Lower leg skin (tissue), 4 donors: ENCODE data around the gene CIB4. TPM values are rescaled to one million over a fixed set of nuclear protein-coding genes. Genes with fewer than 3 reads are reported as not detected.

Experiments used
- DNase-seq, 2 donors: peaks; one replicate each; pipeline ENCODE4 v3.0.0-alpha.2; 2019; ENCODE audit warnings: low spot score in 2 of 2
- H3K4me3 ChIP-seq: fragments of 200-600 bp; sonication (generic); 2 replicates; pipeline ENCODE4 v1.5.1; 2017; ENCODE audit warnings: mild to moderate bottlenecking, low read depth; ENCODE audit not compliant: poor library complexity, severe bottlenecking
- POLR2A ChIP-seq, 2 donors: fragments of 450-650 bp; IDR thresholded peaks; one replicate each; pipeline ENCODE4 v1.6.1; 2016 to 2017; ENCODE audit warnings: antibody characterized with exemption in 2 of 2, mild to moderate bottlenecking in 1 of 2, moderate library complexity in 1 of 2
- WGBS, 2 donors: methylation state at CpG; one replicate each; pipeline ENCODE4 v1.1.5; 2018; 5-methylcytosine and 5-hydroxymethylcytosine counted together
- intact Hi-C: fragments of 100-400 bp; cut with DNase I; formaldehyde crosslinking; loops from one replicate; pipeline ENCODE4 v1.15.0; 2023; ENCODE audit warnings: low total_unique reads
- total RNA-seq, 4 donors: library from RNA; depleted of rRNA; stranded (reverse); fragments of >200 nt; gene quantifications; one replicate each; pipeline ENCODE4 v1.1.0, GENCODE V29; 2016
- TF ChIP-seq, protein P1 (sequence below), 3 donors: fragments of 450-650 bp; IDR thresholded peaks; one replicate each; pipeline ENCODE4 v1.5.1; 2016; ENCODE audit warnings: antibody characterized with exemption in 3 of 3, mild to moderate bottlenecking in 3 of 3, moderate library complexity in 2 of 3

CIB4 gene
- total RNA-seq, 4 donors from 2014 or later, result not detected

DNA sequence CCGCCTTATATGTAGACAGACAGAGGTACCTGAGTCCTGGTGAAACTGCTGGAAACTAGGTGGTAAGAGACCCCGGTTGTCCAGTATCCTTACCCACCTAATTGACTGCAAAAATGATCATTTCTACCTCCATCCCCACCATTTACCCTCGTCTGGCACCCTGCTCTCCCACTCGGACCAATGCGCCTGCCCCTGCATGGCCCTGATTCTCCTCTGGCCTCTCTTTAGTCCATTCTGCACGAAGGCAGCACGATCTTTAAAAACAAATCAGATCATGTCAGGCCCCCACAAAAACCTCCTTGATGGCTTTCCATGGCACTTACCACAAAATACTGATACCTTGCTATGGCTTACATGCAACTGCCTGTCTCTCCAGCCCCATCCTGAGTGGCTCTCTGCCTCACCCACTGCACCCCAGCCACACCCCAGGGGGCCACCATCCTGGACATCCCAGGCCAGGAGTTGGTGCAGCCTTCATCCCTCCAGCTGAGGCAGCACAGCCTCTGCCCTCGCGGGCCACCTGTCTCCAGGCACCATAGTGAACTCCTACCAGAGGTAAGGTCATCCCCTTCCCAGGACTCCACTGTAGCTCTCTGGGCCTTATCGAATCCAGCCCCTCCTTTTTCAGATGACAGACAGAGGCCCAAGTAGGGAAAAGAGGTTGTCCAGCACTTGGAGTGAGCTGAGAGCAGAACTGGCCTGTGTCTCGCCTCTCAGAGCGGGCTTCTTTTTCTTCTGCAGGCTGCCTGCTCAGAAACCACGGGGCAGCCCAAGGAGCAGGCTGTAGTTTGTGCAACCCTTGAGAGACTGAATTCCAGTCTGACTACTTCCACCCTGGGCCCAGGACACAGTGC, 12.3 kb upstream of the CIB4 start:
- no peak for TF ChIP-seq POLR2A (IDR thresholded peaks at IDR 0.05)
- H3K4me3 ChIP-seq, result no peak overlapping the region
- DNase-seq, result peak in 1 of 2 donors; percentile 65
- intact Hi-C loops, result no loop called here
- 86 to 88% methylated on average over 13 of the region's 13 CpGs for whole genome bisulfite sequencing, 2 donors

DNA sequence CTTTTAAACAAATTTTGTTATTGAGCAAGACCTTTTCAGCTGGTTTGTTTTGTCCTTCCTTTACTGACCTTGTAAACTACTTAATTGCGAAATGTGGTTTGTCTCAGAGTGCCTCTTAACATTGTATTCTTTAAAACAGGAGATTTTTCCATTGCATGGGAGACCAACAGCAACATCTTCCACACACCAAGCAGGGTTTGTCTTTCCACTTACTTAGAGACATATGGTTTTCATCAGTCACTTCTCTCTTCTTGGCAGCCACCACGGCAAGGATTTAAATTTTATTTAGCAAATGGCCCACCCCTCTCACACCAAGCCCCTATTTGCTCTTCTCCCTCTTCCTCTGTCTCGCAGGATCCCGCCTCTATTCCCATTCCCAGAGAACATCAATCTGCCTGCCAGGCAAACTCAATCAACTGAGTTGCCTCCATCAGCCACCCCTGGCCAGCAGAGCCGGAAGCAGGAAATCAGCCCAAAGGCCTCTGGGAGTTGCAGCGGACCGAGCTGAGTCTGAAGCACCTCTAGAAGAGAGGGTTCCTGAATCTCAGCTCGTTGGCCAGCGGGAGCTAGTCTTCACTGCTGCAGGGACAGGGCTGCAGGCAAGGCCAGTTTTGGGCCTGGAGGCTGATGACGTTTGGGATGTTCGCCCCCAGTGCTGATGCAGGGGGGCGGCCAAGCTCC, 11.3 kb upstream of the CIB4 start:
- 55 to 58% methylated on average over 10 to 12 of the region's 12 CpGs for WGBS, 2 donors
- H3K4me3 ChIP-seq, result no peak overlapping the region
- intact Hi-C loops, result no loop called here

DNA sequence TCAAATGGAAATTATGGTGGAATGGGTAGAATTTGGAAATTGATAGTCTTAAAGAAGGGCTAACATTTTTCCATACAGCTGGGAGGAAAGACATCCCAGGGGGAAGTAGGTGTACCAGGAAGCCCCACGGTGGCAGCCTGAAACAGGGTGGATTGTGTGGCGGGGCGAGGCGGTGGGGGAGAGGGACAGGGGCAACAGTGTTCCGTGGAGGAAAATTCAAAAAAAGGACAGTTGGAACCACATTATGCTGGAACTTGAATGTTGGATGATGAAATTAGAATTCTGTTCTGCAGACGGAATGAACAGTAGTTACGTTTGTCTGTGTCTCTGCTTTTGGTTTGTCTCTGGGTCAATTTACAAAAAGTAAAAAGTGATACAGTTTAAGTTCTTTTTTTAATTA, 10.6 kb upstream of the CIB4 start:
- intact Hi-C loops, result no loop called here
- H3K4me3 ChIP-seq, result no peak overlapping the region
- 63 to 71% methylated on average over 7 of the region's 7 CpGs for WGBS, 2 donors
- TF ChIP-seq, protein P1, sequence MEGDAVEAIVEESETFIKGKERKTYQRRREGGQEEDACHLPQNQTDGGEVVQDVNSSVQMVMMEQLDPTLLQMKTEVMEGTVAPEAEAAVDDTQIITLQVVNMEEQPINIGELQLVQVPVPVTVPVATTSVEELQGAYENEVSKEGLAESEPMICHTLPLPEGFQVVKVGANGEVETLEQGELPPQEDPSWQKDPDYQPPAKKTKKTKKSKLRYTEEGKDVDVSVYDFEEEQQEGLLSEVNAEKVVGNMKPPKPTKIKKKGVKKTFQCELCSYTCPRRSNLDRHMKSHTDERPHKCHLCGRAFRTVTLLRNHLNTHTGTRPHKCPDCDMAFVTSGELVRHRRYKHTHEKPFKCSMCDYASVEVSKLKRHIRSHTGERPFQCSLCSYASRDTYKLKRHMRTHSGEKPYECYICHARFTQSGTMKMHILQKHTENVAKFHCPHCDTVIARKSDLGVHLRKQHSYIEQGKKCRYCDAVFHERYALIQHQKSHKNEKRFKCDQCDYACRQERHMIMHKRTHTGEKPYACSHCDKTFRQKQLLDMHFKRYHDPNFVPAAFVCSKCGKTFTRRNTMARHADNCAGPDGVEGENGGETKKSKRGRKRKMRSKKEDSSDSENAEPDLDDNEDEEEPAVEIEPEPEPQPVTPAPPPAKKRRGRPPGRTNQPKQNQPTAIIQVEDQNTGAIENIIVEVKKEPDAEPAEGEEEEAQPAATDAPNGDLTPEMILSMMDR (IDR thresholded peaks at IDR 0.05), result no peak
- TF ChIP-seq POLR2A (IDR thresholded peaks at IDR 0.05), result no peak
- DNase-seq, result peak in 1 of 2 donors; percentile 26

More for the DNA sequence above, 11.3 kb upstream of the CIB4 start:
- peak in 1 of 2 donors; percentile 85 for DNase-seq
- no peak for TF ChIP-seq POLR2A (IDR thresholded peaks at IDR 0.05)
- TF ChIP-seq, protein P1 (IDR thresholded peaks at IDR 0.05), result no peak

DNA sequence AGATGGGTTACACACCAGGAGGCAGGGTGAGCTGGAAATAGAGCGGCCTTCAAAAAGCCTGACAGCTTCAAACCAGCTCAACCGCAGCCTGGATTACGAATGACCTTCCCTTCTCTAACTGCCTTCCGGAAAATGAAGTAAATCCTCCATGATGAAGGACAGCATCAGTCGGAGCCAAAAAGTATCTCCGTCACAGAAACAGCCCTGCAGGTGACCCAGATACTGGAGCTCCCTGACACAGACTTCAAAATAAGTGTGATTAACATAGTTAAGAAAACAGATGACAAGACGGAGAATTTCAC, 10.3 kb upstream of the CIB4 start:
- WGBS, 2 donors, result 81 to 82% methylated on average over 7 of the region's 7 CpGs
- DNase-seq, result peak in 1 of 2 donors; percentile 28
- TF ChIP-seq POLR2A (IDR thresholded peaks at IDR 0.05), result no peak
- TF ChIP-seq, protein P1 (IDR thresholded peaks at IDR 0.05), result no peak
- H3K4me3 ChIP-seq, result no peak overlapping the region
- intact Hi-C loops, result no loop called here

DNA sequence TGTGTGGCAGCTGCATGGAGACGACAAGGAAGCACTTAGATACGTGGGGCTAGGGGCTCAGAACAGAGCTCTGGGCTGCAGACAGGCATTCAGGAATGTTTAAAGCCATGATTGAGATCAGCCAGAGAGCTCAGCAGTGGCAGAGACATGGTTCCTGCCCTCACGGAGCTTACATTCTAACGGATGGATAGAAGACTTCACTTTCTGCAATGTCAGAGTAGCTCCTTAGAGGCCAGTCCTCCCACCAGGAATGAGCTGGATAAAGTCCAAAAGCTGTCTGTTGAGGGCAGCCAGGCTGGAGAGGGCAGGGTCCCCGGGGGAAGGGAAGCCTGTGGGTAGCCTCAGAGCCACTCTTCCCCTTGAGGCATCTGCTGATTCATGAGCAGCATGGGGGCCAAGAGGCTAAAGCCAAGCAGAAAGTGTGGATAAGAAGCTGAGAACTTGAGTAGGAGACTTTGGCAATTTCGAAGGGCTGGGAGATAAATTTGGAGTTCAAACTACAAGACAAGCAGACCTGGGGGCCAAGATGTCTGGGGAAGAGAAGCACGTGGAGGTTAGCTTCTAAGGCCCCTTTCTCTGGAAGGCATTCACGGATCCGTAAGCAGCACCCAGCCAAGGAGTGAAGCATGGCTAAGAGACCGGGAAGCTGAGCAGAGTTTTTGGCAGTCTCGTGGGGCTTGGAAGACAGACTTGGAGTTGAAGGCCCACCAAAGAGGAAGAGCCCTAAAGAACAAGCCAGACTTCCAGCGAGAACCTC, 9.7 kb upstream of the CIB4 start:
- peak in 1 of 2 donors; percentile 21 for DNase-seq

More for the DNA sequence above, 9.7 kb upstream of the CIB4 start:
- WGBS, 2 donors, result 70 to 73% methylated on average over 12 of the region's 12 CpGs
- intact Hi-C loops, result no loop called here
- TF ChIP-seq, protein P1 (IDR thresholded peaks at IDR 0.05), result no peak
- no peak for TF ChIP-seq POLR2A (IDR thresholded peaks at IDR 0.05)
- H3K4me3 ChIP-seq, result no peak overlapping the region
